Measurements from ENCODE around the gene KRT82. TPM values are rescaled to one million over a fixed set of nuclear protein-coding genes. Genes with fewer than 3 reads are reported as not detected.

The KRT82 gene
- total RNA-seq, 1 experiment from 2014 or later: not detected

DNA sequence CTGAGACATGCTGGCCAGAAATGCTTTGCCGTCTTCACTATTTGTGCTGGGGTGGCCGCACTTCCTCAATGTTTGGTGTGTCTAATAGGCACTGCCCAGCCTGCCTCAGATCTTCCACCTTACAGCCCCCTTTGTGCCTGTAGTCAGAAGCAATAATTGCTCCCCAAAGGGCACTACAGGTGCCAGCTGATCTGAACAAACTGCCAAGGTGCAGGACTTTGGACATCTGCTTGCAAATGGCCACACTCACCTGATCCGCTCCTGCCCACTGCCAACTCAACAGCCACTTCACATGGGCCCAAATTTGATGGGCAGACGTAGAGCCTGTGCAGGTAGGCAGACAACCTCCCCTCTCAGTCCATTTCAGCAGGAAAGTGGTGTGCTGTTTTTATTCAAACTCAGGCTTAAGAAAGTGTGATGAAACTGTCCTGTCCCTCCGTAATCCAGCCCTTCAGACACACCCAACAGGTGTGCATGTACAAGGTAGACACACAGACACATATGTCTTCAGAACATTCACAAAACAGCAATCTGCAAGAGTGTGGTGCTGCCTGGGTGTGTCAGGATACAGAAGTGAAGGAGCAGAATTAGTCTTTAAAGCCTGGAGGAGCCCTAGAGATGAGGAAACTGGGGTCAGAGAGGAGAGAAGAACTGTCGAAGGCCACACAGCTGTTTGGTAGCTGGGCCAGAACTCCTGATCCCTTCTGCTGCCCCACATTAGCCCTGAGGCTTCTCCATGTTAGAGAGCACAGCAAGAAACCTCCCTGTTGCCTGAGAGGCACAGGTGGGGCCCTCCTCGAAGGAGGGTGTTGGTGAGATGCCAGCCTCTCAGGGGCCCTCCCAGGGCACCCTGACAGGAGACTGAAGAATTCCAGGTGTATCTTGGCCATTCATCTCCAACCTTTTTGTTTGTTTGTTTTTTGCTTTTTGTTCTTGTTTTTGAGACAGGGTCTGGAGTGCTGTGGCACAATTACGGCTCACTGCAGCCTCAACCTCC lies 32.5 kb upstream of the KRT82 start:
- Histone ChIP-seq H3K36me3 (ENCODE audit: control insufficient read depth, insufficient read depth, low read length) (no peaks in the 10 kb centered on the region), H3K4me1 (peaks cover 37% of the 10 kb centered on the region), H3K27me3 (replicated peaks; ENCODE audit: control insufficient read depth, insufficient read depth, low read length) (no peaks in the 10 kb centered on the region), H3K9me3 (no peaks in the 10 kb centered on the region), H3K4me3 (ENCODE audit: low read depth, low read length) (no peak overlapping the region)
- no TSS peak for BruUV-seq (replicated peaks)
- POLR2A ChIA-PET: no interaction called here
- Mint-ChIP-seq H3K27ac (ENCODE audit: unreplicated experiment) (no peak overlapping the region), H3K4me1 (ENCODE audit: low read depth, unreplicated experiment) (peaks cover 39% of the 10 kb centered on the region), H3K9me3 (ENCODE audit: unreplicated experiment) (no peaks in the 10 kb centered on the region), H3K36me3 (ENCODE audit: insufficient read depth, unreplicated experiment) (no peaks in the 10 kb centered on the region), H3K4me3 (ENCODE audit: unreplicated experiment) (no peak overlapping the region), H3K27me3 (ENCODE audit: insufficient read depth, unreplicated experiment) (no peaks in the 10 kb centered on the region)
- TF ChIP-seq, protein P1, sequence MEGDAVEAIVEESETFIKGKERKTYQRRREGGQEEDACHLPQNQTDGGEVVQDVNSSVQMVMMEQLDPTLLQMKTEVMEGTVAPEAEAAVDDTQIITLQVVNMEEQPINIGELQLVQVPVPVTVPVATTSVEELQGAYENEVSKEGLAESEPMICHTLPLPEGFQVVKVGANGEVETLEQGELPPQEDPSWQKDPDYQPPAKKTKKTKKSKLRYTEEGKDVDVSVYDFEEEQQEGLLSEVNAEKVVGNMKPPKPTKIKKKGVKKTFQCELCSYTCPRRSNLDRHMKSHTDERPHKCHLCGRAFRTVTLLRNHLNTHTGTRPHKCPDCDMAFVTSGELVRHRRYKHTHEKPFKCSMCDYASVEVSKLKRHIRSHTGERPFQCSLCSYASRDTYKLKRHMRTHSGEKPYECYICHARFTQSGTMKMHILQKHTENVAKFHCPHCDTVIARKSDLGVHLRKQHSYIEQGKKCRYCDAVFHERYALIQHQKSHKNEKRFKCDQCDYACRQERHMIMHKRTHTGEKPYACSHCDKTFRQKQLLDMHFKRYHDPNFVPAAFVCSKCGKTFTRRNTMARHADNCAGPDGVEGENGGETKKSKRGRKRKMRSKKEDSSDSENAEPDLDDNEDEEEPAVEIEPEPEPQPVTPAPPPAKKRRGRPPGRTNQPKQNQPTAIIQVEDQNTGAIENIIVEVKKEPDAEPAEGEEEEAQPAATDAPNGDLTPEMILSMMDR (IDR thresholded peaks at IDR 0.05; ENCODE audit: insufficient read depth in 1 of 2, low read depth in 1 of 2, low read length in 1 of 2, severe bottlenecking in 1 of 2, unreplicated experiment in 1 of 2): no peak
- no peak for DNase-seq
- intact Hi-C loops (cut with micrococcal nuclease; ENCODE audit: unreplicated experiment): no loop called here
- CTCF ChIA-PET: no interaction called here

DNA sequence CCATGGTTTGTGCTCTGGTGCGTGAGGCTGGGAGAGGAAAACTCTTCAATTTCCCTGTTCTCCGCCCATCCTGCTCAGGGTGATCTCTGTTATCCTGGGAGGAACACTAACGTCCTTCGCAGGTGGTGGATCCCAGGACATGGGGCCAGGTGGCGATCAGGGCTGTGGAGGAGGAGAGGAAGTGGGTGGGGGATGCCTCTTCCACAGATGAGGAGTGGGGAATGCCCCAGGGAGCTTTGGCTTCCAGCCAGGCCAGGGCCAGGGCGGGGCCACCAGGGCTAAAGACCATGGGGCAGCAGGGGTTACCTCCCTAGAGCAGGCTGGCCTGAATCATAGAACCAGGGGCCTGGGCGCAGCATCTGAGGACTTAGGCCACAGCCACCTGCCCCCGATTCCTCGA lies 31.4 kb upstream of the KRT82 start:
- Mint-ChIP-seq H3K9me3 (ENCODE audit: unreplicated experiment) (no peaks in the 10 kb centered on the region), H3K27ac (ENCODE audit: unreplicated experiment) (no peak overlapping the region), H3K4me3 (ENCODE audit: unreplicated experiment) (no peak overlapping the region), H3K4me1 (ENCODE audit: low read depth, unreplicated experiment) (peaks cover 28% of the 10 kb centered on the region), H3K27me3 (ENCODE audit: insufficient read depth, unreplicated experiment) (peaks cover 5% of the 10 kb centered on the region), H3K36me3 (ENCODE audit: insufficient read depth, unreplicated experiment) (no peaks in the 10 kb centered on the region)
- CTCF ChIA-PET: no interaction called here
- no TSS peak for BruUV-seq (replicated peaks)
- H3K27me3 ChIP-seq (replicated peaks; ENCODE audit: control insufficient read depth, insufficient read depth, low read length): no peaks in the 10 kb centered on the region
- H3K4me1 ChIP-seq: peaks cover 29% of the 10 kb centered on the region
- no peaks in the 10 kb centered on the region for H3K36me3 ChIP-seq (ENCODE audit: control insufficient read depth, insufficient read depth, low read length)
- DNase-seq: no peak
- no peaks in the 10 kb centered on the region for H3K9me3 ChIP-seq
- intact Hi-C loops (cut with micrococcal nuclease; ENCODE audit: unreplicated experiment): no loop called here
- TF ChIP-seq, protein P1 (IDR thresholded peaks at IDR 0.05; ENCODE audit: insufficient read depth in 1 of 2, low read depth in 1 of 2, low read length in 1 of 2, severe bottlenecking in 1 of 2, unreplicated experiment in 1 of 2): no peak
- POLR2A ChIA-PET: no interaction called here
- no peak overlapping the region for H3K4me3 ChIP-seq (ENCODE audit: low read depth, low read length)

DNA sequence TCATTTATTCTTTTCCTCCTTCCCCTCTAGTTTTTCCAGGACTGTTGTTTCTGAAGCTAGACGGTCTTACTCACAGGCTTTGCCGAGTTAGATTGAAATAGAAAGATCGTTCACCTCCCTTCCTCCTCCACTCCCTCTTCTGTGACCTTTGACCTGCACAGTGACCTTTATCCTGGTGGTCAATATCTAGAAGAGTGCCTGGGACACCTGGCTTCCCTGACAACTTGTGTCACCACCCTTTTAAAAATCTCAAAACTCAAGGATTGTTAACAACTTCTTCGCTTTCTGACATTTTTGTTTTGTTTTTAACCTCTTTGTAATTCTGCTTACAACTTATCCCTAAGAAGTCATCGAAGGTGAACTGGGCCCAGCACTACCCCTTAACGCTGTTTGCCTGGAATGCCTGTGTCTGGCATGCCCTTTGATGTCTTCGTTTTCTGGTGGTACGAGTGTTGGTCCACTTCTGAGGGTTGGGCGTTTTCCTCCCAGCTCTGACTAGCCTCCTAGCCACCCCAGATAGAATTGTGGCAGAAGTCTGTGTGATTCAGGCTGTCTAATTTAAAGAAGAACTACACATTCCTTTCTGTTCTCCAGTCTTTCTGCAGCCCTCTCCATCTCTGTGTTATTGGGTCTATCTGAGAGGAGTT lies 30.8 kb upstream of the KRT82 start:
- Histone ChIP-seq H3K27me3 (replicated peaks; ENCODE audit: control insufficient read depth, insufficient read depth, low read length) (no peaks in the 10 kb centered on the region), H3K36me3 (ENCODE audit: control insufficient read depth, insufficient read depth, low read length) (no peaks in the 10 kb centered on the region), H3K4me1 (peaks cover 23% of the 10 kb centered on the region), H3K4me3 (ENCODE audit: low read depth, low read length) (no peak overlapping the region), H3K9me3 (no peaks in the 10 kb centered on the region)
- ChIA-PET POLR2A (no interaction called here), CTCF (no interaction called here)
- peaks cover 23% of the 10 kb centered on the region for H3K4me1 Mint-ChIP-seq (ENCODE audit: low read depth, unreplicated experiment)
- no peak overlapping the region for H3K4me3 Mint-ChIP-seq (ENCODE audit: unreplicated experiment)
- peaks cover 6% of the 10 kb centered on the region for H3K27me3 Mint-ChIP-seq (ENCODE audit: insufficient read depth, unreplicated experiment)
- H3K9me3 Mint-ChIP-seq (ENCODE audit: unreplicated experiment): no peaks in the 10 kb centered on the region
- TF ChIP-seq, protein P1 (IDR thresholded peaks at IDR 0.05; ENCODE audit: insufficient read depth in 1 of 2, low read depth in 1 of 2, low read length in 1 of 2, severe bottlenecking in 1 of 2, unreplicated experiment in 1 of 2): no peak
- no TSS peak for BruUV-seq (replicated peaks)
- DNase-seq: no peak
- no peaks in the 10 kb centered on the region for H3K36me3 Mint-ChIP-seq (ENCODE audit: insufficient read depth, unreplicated experiment)
- intact Hi-C loops (cut with micrococcal nuclease; ENCODE audit: unreplicated experiment): no loop called here
- no peak overlapping the region for H3K27ac Mint-ChIP-seq (ENCODE audit: unreplicated experiment)
